HL-60 (cell line): ENCODE measurements around the gene SLC15A5.

Experiments
- DNase-seq, 2 experiments: peaks; one replicate each; pipeline ENCODE4 v3.0.0-alpha.2; 2010 to 2020; ENCODE audit warnings: low read depth in 1 of 2, low spot score in 1 of 2
- H3K27ac ChIP-seq: fragments of 250-450 bp; sonication (Bioruptor Pico); replicated peaks from 2 replicates; pipeline ENCODE4 v1.5.1; 2020; ENCODE audit warnings: mild to moderate bottlenecking, moderate library complexity
- H3K27me3 ChIP-seq: fragments of 250-450 bp; sonication (Bioruptor Pico); 2 replicates; pipeline ENCODE4 v1.5.1; 2021; ENCODE audit warnings: mild to moderate bottlenecking, moderate library complexity; ENCODE audit not compliant: insufficient read depth, poor library complexity, severe bottlenecking
- H3K4me3 ChIP-seq: replicated peaks from 2 replicates; pipeline ENCODE4 v1.5.1; 2011; ENCODE audit warnings: mild to moderate bottlenecking, control low read depth, low read length; ENCODE audit not compliant: insufficient read depth
- GABPA ChIP-seq: IDR thresholded peaks from 2 replicates; pipeline ENCODE4 v1.6.1; 2012; ENCODE audit warnings: low read depth
- POLR2AphosphoS5 ChIP-seq: IDR thresholded peaks from 2 replicates; pipeline ENCODE4 v1.6.1; 2012; ENCODE audit warnings: low read depth
- SPI1 ChIP-seq: IDR thresholded peaks from 2 replicates; pipeline ENCODE4 v1.6.1; 2012; ENCODE audit warnings: low read depth, mild to moderate bottlenecking, borderline replicate concordance
- TF ChIP-seq, protein P1 (sequence below): IDR thresholded peaks from one replicate; pipeline ENCODE4 v1.5.1; 2011; ENCODE audit warnings: low read length, control low read depth, inconsistent platforms; ENCODE audit not compliant: insufficient read depth
- TF ChIP-seq, protein P2 (sequence below): IDR thresholded peaks from 2 replicates; pipeline ENCODE4 v1.6.1; 2012; ENCODE audit warnings: low read depth; ENCODE audit not compliant: insufficient replicate concordance

The SLC15A5 gene

DNA sequence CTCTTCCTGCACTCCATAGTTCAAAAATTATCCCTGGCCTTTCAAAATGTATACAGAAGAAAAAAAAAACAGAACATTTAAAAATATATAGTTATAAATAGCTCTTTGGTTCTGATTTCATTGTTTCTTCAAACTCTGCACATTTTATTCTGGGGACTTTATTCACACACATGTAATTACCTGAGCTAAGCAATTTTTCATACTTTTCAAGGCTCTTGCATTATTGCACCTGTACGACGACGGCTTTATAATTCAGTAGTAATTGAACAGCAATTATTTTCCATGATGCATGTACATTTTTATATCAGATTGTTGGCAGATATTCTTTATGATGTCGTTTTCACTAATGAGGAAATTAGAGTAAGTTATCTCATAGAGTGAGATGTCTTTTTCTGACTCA is 13.5 kb upstream of the SLC15A5 start:
- H3K27ac ChIP-seq: no peak overlapping the region

DNA sequence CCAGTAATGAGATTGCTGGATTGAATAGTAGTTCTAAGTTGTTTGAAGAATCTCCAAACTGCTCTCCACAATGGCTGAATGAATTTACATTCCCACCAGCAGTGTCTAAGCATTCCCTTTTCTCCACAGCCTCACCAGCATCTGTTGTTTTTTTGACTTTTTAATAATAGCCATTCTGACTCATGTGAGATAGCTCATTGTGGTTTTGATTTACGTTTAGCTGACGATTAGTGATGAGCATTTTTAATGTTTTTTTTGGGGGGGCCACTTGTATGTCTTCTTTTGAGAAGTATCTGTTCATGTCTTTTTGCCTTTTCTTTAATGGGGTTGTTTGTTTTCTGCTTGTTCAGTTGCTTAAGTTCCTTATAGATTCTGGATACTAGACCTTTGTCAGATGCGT is 8.1 kb upstream of the SLC15A5 start:
- TF ChIP-seq GABPA (no peak), SPI1 (no peak), POLR2AphosphoS5 (no peak)
- TF ChIP-seq, protein P1, sequence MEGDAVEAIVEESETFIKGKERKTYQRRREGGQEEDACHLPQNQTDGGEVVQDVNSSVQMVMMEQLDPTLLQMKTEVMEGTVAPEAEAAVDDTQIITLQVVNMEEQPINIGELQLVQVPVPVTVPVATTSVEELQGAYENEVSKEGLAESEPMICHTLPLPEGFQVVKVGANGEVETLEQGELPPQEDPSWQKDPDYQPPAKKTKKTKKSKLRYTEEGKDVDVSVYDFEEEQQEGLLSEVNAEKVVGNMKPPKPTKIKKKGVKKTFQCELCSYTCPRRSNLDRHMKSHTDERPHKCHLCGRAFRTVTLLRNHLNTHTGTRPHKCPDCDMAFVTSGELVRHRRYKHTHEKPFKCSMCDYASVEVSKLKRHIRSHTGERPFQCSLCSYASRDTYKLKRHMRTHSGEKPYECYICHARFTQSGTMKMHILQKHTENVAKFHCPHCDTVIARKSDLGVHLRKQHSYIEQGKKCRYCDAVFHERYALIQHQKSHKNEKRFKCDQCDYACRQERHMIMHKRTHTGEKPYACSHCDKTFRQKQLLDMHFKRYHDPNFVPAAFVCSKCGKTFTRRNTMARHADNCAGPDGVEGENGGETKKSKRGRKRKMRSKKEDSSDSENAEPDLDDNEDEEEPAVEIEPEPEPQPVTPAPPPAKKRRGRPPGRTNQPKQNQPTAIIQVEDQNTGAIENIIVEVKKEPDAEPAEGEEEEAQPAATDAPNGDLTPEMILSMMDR: no peak
- TF ChIP-seq, protein P2, sequence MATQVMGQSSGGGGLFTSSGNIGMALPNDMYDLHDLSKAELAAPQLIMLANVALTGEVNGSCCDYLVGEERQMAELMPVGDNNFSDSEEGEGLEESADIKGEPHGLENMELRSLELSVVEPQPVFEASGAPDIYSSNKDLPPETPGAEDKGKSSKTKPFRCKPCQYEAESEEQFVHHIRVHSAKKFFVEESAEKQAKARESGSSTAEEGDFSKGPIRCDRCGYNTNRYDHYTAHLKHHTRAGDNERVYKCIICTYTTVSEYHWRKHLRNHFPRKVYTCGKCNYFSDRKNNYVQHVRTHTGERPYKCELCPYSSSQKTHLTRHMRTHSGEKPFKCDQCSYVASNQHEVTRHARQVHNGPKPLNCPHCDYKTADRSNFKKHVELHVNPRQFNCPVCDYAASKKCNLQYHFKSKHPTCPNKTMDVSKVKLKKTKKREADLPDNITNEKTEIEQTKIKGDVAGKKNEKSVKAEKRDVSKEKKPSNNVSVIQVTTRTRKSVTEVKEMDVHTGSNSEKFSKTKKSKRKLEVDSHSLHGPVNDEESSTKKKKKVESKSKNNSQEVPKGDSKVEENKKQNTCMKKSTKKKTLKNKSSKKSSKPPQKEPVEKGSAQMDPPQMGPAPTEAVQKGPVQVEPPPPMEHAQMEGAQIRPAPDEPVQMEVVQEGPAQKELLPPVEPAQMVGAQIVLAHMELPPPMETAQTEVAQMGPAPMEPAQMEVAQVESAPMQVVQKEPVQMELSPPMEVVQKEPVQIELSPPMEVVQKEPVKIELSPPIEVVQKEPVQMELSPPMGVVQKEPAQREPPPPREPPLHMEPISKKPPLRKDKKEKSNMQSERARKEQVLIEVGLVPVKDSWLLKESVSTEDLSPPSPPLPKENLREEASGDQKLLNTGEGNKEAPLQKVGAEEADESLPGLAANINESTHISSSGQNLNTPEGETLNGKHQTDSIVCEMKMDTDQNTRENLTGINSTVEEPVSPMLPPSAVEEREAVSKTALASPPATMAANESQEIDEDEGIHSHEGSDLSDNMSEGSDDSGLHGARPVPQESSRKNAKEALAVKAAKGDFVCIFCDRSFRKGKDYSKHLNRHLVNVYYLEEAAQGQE: no peak
- no peak overlapping the region for H3K4me3 ChIP-seq
- H3K27ac ChIP-seq: no peak overlapping the region
- H3K27me3 ChIP-seq: no peaks in the 10 kb centered on the region
- DNase-seq: no peak

More for the DNA sequence above, 13.5 kb upstream of the SLC15A5 start:
- no peak overlapping the region for H3K4me3 ChIP-seq
- TF ChIP-seq, protein P1: no peak
- TF ChIP-seq SPI1 (no peak), POLR2AphosphoS5 (no peak), GABPA (no peak)
- TF ChIP-seq, protein P2: no peak
- no peak for DNase-seq
- no peaks in the 10 kb centered on the region for H3K27me3 ChIP-seq

DNA sequence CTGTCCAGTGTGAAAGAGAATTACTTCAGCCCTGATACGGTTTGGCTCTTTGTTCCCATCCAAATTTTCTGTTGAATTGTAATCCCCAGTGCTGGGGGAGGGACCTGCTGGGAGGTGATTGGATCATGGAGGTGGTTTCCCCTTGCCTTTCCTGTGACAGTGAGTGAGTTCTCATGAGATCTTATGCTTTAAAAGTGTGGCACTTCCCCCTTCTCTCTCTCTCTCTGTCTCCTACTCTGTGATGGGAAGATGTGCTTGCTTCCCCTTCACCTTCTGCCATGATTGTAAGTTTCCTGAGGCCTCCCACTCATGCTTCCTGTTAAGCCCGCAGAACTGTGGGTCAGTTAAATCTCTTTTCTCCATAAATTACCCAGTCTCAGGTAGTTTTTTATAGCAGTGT is 5.5 kb upstream of the SLC15A5 start:
- peak in 1 of 2 experiments; percentile 4 for DNase-seq
- no peaks in the 10 kb centered on the region for H3K27me3 ChIP-seq
- peak; percentile 66 for TF ChIP-seq SPI1
- TF ChIP-seq, protein P2: no peak
- H3K4me3 ChIP-seq: no peak overlapping the region
- no peak overlapping the region for H3K27ac ChIP-seq

DNA sequence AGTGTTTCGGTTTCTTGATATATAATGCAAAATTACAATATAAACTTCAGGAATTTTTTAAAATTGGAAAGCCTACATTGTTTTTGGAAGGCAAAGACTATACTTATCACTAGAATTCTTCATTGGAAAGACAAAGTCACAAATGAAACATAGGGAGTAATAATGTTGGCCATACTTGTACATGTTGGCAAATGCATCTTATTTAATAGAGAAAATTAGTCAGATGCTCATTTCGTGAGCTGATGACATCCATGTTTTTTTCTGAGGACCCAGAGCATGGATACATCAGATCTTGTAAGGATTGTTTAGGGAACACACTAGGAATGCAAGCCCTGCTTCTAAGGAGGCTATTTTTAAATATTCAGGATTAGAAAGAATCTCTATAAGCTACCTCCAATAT is 4.6 kb upstream of the SLC15A5 start:
- no peaks in the 10 kb centered on the region for H3K27me3 ChIP-seq

More for the DNA sequence above, 4.6 kb upstream of the SLC15A5 start:
- no peak overlapping the region for H3K4me3 ChIP-seq
- no peak for DNase-seq
- no peak overlapping the region for H3K27ac ChIP-seq
- TF ChIP-seq, protein P2: no peak
